ENCODE measurements around the gene SLU7.
A peak's percentile ranks its signal among the peaks of the same experiment; 100 is the strongest.

SLU7 gene

GRCh38 chr5:160399402-160400353, 19.2 kb downstream of the SLU7 start, which contains the start of gene FAM200C:
TSS of gene FAM200C (minus strand) at chr5:160400054. CDS start at chr5:160395490, 4,564 bp downstream.
- Mint-ChIP-seq H3K4me1 (ENCODE audit: low read depth) (peaks cover 15% of the 10 kb centered on the region), H3K9me3 (no peaks in the 10 kb centered on the region), H3K27me3 (ENCODE audit: low read depth) (no peaks in the 10 kb centered on the region), H3K36me3 (ENCODE audit: low read depth) (peaks cover 21% of the 10 kb centered on the region), H3K27ac (peak within 1 kb of the TSS; percentile 66), H3K4me3 (peak within 1 kb of the TSS; percentile 84)

GRCh38 chr5:160398806-160399205, 20.1 kb downstream of the SLU7 start:
- Mint-ChIP-seq H3K27ac (no peak overlapping the region), H3K27me3 (ENCODE audit: low read depth) (no peaks in the 10 kb centered on the region), H3K4me1 (ENCODE audit: low read depth) (peaks cover 15% of the 10 kb centered on the region), H3K4me3 (peak overlapping the region; percentile 84), H3K36me3 (ENCODE audit: low read depth) (peaks cover 13% of the 10 kb centered on the region), H3K9me3 (no peaks in the 10 kb centered on the region)

- H3K36me3 Mint-ChIP-seq (ENCODE audit: low read depth), result peaks cover 5% of the 10 kb centered on the region
- peaks cover 15% of the 10 kb centered on the region for H3K4me1 Mint-ChIP-seq (ENCODE audit: low read depth)
- no peaks in the 10 kb centered on the region for H3K27me3 Mint-ChIP-seq (ENCODE audit: low read depth)
- no peaks in the 10 kb centered on the region for H3K9me3 Mint-ChIP-seq
- no peak overlapping the region for H3K27ac Mint-ChIP-seq
- no peak overlapping the region for H3K4me3 Mint-ChIP-seq
Observed at GRCh38 chr5:160397492-160397891, 21.4 kb downstream of the SLU7 start.

GRCh38 chr5:160395111-160395510, 23.8 kb downstream of the SLU7 start:
- Mint-ChIP-seq H3K27me3 (ENCODE audit: low read depth) (no peaks in the 10 kb centered on the region), H3K4me3 (no peak overlapping the region), H3K27ac (no peak overlapping the region), H3K9me3 (no peaks in the 10 kb centered on the region), H3K4me1 (ENCODE audit: low read depth) (peaks cover 12% of the 10 kb centered on the region), H3K36me3 (ENCODE audit: low read depth) (peaks cover 2% of the 10 kb centered on the region)

- no peak overlapping the region for H3K27ac Mint-ChIP-seq
- H3K27me3 Mint-ChIP-seq (ENCODE audit: low read depth), result peaks cover 4% of the 10 kb centered on the region
- no peaks in the 10 kb centered on the region for H3K4me1 Mint-ChIP-seq (ENCODE audit: low read depth)
- H3K9me3 Mint-ChIP-seq, result peaks cover 16% of the 10 kb centered on the region
- peaks cover 2% of the 10 kb centered on the region for H3K36me3 Mint-ChIP-seq (ENCODE audit: low read depth)
- H3K4me3 Mint-ChIP-seq, result no peak overlapping the region
Observed at GRCh38 chr5:160390787-160391696, 27.8 kb downstream of the SLU7 start.

- Mint-ChIP-seq H3K4me1 (ENCODE audit: low read depth) (no peaks in the 10 kb centered on the region), H3K27ac (no peak overlapping the region), H3K27me3 (ENCODE audit: low read depth) (peaks cover 12% of the 10 kb centered on the region), H3K9me3 (peaks cover 16% of the 10 kb centered on the region), H3K36me3 (ENCODE audit: low read depth) (peaks cover 2% of the 10 kb centered on the region), H3K4me3 (no peak overlapping the region)
Observed at GRCh38 chr5:160387445-160387844, 31.4 kb downstream of the SLU7 start.

GRCh38 chr5:160385496-160385895, 33.4 kb downstream of the SLU7 start:
- peaks cover 28% of the 10 kb centered on the region for H3K27me3 Mint-ChIP-seq (ENCODE audit: low read depth)
- no peak overlapping the region for H3K27ac Mint-ChIP-seq
- peaks cover 16% of the 10 kb centered on the region for H3K9me3 Mint-ChIP-seq
- H3K4me3 Mint-ChIP-seq, result no peak overlapping the region
- no peaks in the 10 kb centered on the region for H3K4me1 Mint-ChIP-seq (ENCODE audit: low read depth)
- H3K36me3 Mint-ChIP-seq (ENCODE audit: low read depth), result peaks cover 2% of the 10 kb centered on the region

GRCh38 chr5:160384681-160385080, 34.2 kb downstream of the SLU7 start:
- H3K4me1 Mint-ChIP-seq (ENCODE audit: low read depth), result no peaks in the 10 kb centered on the region
- peaks cover 16% of the 10 kb centered on the region for H3K9me3 Mint-ChIP-seq
- no peak overlapping the region for H3K4me3 Mint-ChIP-seq
- peaks cover 2% of the 10 kb centered on the region for H3K36me3 Mint-ChIP-seq (ENCODE audit: low read depth)
- no peak overlapping the region for H3K27ac Mint-ChIP-seq
- peaks cover 31% of the 10 kb centered on the region for H3K27me3 Mint-ChIP-seq (ENCODE audit: low read depth)

GRCh38 chr5:160382346-160382745, 36.5 kb downstream of the SLU7 start:
- peaks cover 39% of the 10 kb centered on the region for H3K27me3 Mint-ChIP-seq (ENCODE audit: low read depth)
- no peaks in the 10 kb centered on the region for H3K36me3 Mint-ChIP-seq (ENCODE audit: low read depth)
- H3K4me1 Mint-ChIP-seq (ENCODE audit: low read depth), result no peaks in the 10 kb centered on the region
- H3K4me3 Mint-ChIP-seq, result no peak overlapping the region
- H3K9me3 Mint-ChIP-seq, result peaks cover 7% of the 10 kb centered on the region
- H3K27ac Mint-ChIP-seq, result no peak overlapping the region

GRCh38 chr5:160380041-160380440, 38.8 kb downstream of the SLU7 start:
- Mint-ChIP-seq H3K27me3 (ENCODE audit: low read depth) (peaks cover 51% of the 10 kb centered on the region), H3K4me3 (no peak overlapping the region), H3K27ac (no peak overlapping the region), H3K9me3 (no peaks in the 10 kb centered on the region), H3K36me3 (ENCODE audit: low read depth) (no peaks in the 10 kb centered on the region), H3K4me1 (ENCODE audit: low read depth) (no peaks in the 10 kb centered on the region)

- H3K4me1 Mint-ChIP-seq (ENCODE audit: low read depth), result no peaks in the 10 kb centered on the region
- no peaks in the 10 kb centered on the region for H3K9me3 Mint-ChIP-seq
- H3K27ac Mint-ChIP-seq, result no peak overlapping the region
- no peaks in the 10 kb centered on the region for H3K36me3 Mint-ChIP-seq (ENCODE audit: low read depth)
- H3K4me3 Mint-ChIP-seq, result no peak overlapping the region
- peaks cover 57% of the 10 kb centered on the region for H3K27me3 Mint-ChIP-seq (ENCODE audit: low read depth)
Observed at GRCh38 chr5:160379511-160379910, 39.4 kb downstream of the SLU7 start.

- no peak overlapping the region for H3K27ac Mint-ChIP-seq
- peaks cover 65% of the 10 kb centered on the region for H3K27me3 Mint-ChIP-seq (ENCODE audit: low read depth)
- H3K9me3 Mint-ChIP-seq, result no peaks in the 10 kb centered on the region
- no peaks in the 10 kb centered on the region for H3K4me1 Mint-ChIP-seq (ENCODE audit: low read depth)
- no peak overlapping the region for H3K4me3 Mint-ChIP-seq
- no peaks in the 10 kb centered on the region for H3K36me3 Mint-ChIP-seq (ENCODE audit: low read depth)
Observed at GRCh38 chr5:160378330-160378729, 40.6 kb downstream of the SLU7 start.

- Mint-ChIP-seq H3K27ac (no peak overlapping the region), H3K4me1 (ENCODE audit: low read depth) (no peaks in the 10 kb centered on the region), H3K36me3 (ENCODE audit: low read depth) (no peaks in the 10 kb centered on the region), H3K9me3 (no peaks in the 10 kb centered on the region), H3K4me3 (no peak overlapping the region), H3K27me3 (ENCODE audit: low read depth) (peaks cover 65% of the 10 kb centered on the region)
Observed at GRCh38 chr5:160377651-160378050, 41.2 kb downstream of the SLU7 start.

GRCh38 chr5:160376416-160376815, 42.5 kb downstream of the SLU7 start:
- H3K27me3 Mint-ChIP-seq (ENCODE audit: low read depth), result peaks cover 64% of the 10 kb centered on the region

More at GRCh38 chr5:160376416-160376815, 42.5 kb downstream of the SLU7 start:
- no peaks in the 10 kb centered on the region for H3K4me1 Mint-ChIP-seq (ENCODE audit: low read depth)
- H3K36me3 Mint-ChIP-seq (ENCODE audit: low read depth), result no peaks in the 10 kb centered on the region
- no peak overlapping the region for H3K27ac Mint-ChIP-seq
- H3K9me3 Mint-ChIP-seq, result no peaks in the 10 kb centered on the region
- H3K4me3 Mint-ChIP-seq, result no peak overlapping the region
